Tongue (tissue), 2 donors: ENCODE results near the gene ERCC2. TPM values are rescaled to one million over a fixed set of nuclear protein-coding genes. Genes with fewer than 3 reads are reported as not detected.
A peak's percentile ranks its signal among the peaks of the same experiment; 100 is the strongest.
"Not testable (repeated sequence)": the region's sequence is repeated elsewhere in the genome, so short reads cannot be mapped to it uniquely, and the experiment has no call there.

ENCODE experiments used
- DNase-seq: peaks from one replicate; pipeline ENCODE4 v3.0.0-alpha.2; 2015
- total RNA-seq: library from RNA; depleted of rRNA; stranded (reverse); fragments of >200 nt; gene quantifications from one replicate; pipeline ENCODE4 v1.2.3, GENCODE V29; 2014

ERCC2 gene
- total RNA-seq, 1 donor from 2014 or later = 6.2 TPM

GRCh38 chr19:45333609-45334303 is 36.6 kb downstream of the ERCC2 start:
- no peak for DNase-seq

DNA sequence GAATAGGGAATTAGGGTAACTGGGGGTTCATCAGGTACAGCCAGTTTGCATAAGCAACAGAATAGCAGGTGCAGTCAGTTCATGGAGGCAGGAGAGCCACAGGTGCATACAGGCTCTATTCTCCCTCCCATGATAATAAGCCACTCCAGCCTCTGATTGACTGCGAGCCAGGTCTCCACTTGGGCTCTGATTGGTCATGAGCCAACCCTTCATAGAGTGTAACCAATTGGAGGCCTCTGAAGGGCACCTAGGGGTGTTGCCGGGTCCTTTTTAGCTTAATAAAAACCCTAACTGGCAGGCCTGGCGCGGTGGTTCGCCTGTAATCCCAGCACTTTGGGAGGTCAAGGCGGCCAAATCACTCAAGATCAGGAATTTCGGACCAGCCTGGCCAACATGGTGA is 39.0 kb downstream of the ERCC2 start:
- DNase-seq = no peak

GRCh38 chr19:45327404-45328143 is 42.8 kb downstream of the ERCC2 start:
- DNase-seq = no peak

GRCh38 chr19:45324349-45324907 is 45.9 kb downstream of the ERCC2 start:
- no peak for DNase-seq

DNA sequence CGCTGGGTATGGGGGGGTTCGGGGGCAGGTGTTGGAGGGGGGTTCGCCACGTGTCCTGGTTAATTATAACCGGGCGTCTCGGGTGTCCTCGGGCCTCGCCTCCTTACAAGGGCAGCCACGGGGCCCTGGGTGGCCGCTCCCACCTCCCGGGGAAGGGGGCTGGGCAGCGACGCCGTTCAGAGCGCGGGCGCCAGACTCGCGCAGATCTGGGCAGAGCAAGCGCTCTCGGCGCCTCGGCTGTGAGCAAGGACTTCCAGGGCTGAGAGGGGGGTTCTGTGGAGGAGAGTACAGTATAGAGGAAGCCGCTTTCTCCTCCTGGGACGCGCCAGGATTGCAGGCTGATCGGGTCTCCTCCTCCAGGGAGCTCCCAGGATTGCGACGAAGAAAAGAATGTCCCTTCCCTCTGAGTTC is 46.7 kb downstream of the ERCC2 start:
- peak; percentile 85 for DNase-seq

- peak; percentile 85 for DNase-seq
Observed at GRCh38 chr19:45322744-45323281, 47.6 kb downstream of the ERCC2 start, which contains the start of gene CKM. TSS of gene CKM (minus strand) at chr19:45322875. CDS start at chr19:45319713, 3,162 bp downstream.

DNA sequence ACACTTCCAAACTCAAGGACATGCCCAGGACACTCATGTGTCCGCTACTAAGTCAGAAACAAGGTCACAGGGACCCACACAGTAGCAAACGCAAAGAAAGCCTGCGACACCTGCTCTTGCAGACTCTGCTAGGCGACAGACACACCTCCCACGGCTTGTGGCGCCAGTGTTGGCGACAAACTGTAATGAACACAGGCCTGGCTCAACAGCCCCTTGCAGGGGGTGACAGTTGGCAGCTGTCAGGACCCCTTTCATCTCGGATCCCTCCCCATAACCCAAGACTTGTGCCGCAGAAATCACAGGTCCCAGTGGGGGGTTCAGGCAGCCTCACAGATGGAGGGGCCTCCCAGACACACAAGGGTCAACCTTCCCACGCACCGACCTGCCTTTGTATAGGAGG is 48.1 kb downstream of the ERCC2 start:
- peak; percentile 58 for DNase-seq

GRCh38 chr19:45321848-45322247 is 48.5 kb downstream of the ERCC2 start:
- DNase-seq = peak; percentile 78

- DNase-seq = no peak
Observed at GRCh38 chr19:45320997-45321775, 49.2 kb downstream of the ERCC2 start.

DNA sequence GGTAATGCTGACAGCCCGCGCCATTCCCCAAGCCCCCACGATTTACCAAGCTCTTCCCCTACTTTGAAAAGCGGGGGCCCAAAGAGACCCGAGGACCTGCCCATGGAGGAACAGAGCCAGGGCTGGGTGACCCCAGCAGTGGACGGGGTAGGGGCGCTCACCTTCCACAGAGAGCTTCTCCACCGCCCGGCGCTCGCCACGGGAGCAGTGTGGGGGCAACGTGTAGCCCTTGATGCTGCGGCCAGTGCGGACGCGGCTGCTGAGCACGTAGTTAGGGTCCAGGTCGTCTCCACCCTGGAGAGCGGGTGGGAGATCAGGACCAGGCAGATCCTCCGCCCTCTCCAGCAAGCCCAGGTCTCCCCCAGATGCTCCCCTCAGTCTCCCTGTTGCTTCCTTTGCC is 55.1 kb downstream of the ERCC2 start:
- DNase-seq = no peak

- DNase-seq = no peak
Observed at GRCh38 chr19:45314708-45315245, 55.6 kb downstream of the ERCC2 start.

DNA sequence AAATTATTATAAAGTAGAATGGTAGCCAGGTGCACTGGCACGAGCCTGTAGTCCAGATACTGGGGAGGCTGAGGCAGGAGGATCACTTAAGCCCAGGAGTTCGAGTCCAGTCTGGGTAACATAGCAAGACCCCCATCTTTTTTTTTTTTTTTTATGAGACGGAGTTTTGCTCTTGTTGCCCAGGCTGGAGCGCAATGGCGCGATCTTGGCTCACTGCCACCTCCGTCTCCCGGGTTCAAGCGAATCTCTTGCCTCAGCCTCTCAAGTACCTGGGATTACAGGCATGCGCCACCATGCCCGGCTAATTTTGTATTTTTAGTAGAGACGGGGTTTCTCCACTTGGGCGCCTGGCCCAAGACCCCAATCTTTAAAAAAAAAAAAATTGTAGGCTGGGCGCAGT is 58.1 kb downstream of the ERCC2 start:
- DNase-seq = not testable (repeated sequence)

- DNase-seq = peak; percentile 44
Observed at GRCh38 chr19:45311621-45312020, 58.8 kb downstream of the ERCC2 start.

DNA sequence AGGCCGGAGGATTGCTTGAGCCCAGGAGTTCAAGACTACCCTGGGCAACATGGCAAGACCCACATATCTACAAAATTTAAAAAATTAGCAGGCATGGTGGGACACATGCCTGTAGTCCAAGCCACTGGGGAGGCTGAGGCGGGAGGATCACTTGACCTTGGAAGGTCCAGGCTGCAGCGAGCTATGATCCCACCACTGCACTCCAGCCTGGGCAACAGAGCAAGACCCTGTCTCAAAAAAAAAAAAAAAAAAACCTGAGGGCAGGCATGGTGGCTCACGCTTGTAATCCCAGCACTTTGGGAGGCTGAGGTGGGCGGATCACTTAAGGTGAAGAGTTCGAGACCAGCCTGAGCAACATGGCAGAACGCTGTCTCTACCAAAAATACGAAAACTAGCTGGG is 61.1 kb downstream of the ERCC2 start:
- not testable (repeated sequence) for DNase-seq

GRCh38 chr19:45307361-45307760 is 63.0 kb downstream of the ERCC2 start:
- no peak for DNase-seq

GRCh38 chr19:45306518-45307027 is 63.8 kb downstream of the ERCC2 start:
- peak; percentile 91 for DNase-seq

DNA sequence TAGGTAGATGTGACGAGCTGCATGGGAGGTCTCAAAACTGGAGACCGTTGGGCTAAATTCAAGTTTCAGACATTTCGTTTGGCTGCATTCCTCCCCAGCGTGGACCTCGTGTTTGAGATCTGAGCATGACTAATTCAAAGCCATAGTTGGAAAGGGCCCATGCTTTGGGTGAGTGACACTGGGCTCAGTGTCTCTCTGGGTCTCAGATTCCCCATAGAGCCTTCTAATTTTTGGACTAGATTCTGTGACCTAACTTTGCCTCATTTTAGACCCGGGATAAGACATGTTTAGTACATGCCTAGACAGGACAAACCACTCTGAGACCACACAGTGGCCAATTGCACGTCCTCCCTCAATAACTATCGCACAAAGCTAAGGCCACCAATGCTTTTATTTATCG is 64.3 kb downstream of the ERCC2 start:
- no peak for DNase-seq

DNA sequence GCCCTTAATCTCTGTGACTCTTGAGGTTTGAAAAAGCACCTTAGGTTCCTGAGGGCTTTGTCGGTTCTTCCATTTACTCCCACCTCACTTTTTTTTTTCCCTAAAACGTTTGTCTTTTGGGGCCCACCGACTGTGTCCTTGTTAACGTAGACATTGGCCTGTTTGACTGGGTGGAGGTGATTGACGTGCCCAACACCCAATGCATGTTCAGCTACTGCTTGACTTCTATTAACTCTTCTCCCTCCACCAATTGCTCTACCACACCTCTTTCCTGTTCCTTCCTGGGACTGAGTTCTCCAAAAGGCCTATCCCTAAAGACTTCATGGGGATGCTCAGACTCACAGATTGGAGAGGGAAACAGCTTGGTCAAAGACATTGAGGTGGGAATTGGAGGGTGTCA is 65.0 kb downstream of the ERCC2 start:
- no peak for DNase-seq

- DNase-seq = no peak
Observed at GRCh38 chr19:45305007-45305406, 65.4 kb downstream of the ERCC2 start.

- no peak for DNase-seq
Observed at GRCh38 chr19:45304141-45304926, 66.0 kb downstream of the ERCC2 start.
